Lower leg skin (tissue), 3 donors: ENCODE measurements around the gene GPATCH2.

Experiments used
- CTCF ChIP-seq, 3 donors: fragments of 450-650 bp; IDR thresholded peaks; one replicate each; pipeline ENCODE4 v1.5.1; 2016; ENCODE audit warnings: antibody characterized with exemption in 3 of 3, mild to moderate bottlenecking in 3 of 3, moderate library complexity in 2 of 3
- POLR2A ChIP-seq, 2 donors: fragments of 450-650 bp; IDR thresholded peaks; one replicate each; pipeline ENCODE4 v1.6.1; 2016 to 2017; ENCODE audit warnings: antibody characterized with exemption in 2 of 2, mild to moderate bottlenecking in 1 of 2, moderate library complexity in 1 of 2

DNA sequence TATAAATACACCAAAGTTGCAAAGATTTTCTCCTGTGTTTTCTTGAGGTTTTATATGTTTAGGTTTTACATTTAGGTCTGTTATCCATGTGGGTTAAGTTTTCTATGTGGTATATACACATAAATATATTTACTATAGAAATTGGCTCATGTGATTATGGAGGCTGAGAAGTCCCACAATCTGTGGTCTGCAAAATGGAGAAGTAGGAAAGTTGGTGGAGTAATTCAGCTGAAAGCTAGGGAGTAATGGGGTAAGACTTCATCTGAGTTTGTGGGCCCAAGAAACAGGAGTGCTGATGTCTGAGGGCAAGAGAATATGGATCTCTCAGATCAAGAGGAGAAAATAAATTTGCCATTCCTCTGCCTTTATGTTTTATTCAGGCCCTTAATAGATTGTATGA, 146.0 kb downstream of the GPATCH2 start:
- TF ChIP-seq CTCF (IDR thresholded peaks at IDR 0.05) (no peak), POLR2A (IDR thresholded peaks at IDR 0.05) (no peak)
